GM21390 (cell line): ENCODE results near the gene ADAMTS16.

ENCODE experiments used
- ATAC-seq: cut with Tn5 transposase; IDR thresholded peaks from one replicate; pipeline ENCODE4 v1.9.1; 2021; ENCODE audit not compliant: unreplicated experiment

The ADAMTS16 gene

DNA sequence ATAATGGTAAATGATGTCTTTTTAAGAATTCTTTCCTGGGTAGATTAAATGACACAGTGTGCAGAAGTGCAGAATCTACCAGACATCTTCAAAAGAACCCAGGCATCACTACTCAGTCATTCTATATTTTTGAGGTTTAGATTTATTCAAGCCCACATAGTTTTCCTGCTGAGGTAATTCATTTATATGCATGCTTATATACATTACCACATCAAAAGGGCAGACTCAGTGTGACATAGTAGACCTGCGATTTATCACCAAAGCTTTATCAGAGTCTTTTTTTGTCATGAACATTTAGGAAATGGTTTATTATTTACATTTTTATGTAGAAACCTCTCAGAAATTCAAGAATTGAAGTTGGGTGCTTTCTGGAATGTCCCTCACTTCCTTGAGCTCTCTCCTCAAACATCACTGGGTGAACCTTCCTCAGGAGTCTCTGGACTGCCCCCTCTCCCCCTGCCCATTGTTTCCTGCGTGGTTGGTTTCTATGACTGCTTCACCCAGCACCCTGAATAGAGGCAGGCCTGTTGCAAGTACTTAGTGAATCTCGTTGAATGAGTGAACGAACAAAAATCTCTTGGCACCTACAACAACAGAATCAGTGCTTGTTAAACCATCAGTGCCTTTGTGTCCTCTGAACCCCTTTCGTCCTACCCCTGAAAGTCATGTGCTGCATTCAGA lies 42.5 kb downstream of the ADAMTS16 start:
- ATAC-seq, result no peak

DNA sequence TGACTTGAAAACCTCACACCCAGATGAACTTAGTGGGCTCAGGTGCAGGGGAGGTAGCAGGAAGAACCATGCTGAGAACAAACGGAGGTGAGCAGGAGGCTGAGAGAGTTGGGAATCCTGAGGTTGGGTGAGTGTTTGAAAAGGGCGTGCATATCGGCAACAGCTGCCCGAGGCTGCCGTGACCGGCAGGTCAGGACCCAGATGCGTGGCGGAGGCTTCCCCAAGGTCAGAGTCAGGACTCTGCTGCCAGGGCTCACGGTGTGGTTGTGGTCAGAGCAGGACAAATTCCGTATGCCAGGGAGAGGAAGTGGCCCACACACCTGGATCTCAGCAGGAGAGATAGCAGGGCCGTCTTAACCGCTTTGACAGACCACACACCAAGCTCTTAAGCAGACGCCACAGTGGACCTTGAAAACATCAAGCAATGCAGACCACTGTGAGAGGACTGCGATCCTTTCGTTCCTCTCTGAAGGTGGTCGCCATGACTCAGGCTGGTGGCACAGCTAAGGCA lies 43.1 kb downstream of the ADAMTS16 start:
- no peak for ATAC-seq

DNA sequence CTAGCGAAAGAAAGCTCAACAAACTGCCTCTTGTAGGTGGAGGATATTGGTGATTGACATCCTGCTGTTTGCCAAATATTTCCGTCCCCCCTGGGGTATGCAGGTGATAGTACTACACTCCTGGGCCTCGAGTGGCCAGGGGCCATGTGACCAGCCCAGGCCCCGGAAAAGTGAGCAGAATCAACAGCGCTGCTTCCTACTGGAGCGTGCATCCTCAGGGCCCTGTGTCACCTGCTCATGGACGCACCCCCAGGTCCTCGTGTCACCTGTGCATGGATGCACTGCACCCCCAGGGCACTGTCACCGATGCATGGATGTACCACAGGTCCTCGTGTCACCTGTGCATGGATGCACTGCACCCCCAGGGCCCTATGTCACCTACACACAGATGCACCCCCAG lies 43.8 kb downstream of the ADAMTS16 start:
- no peak for ATAC-seq

DNA sequence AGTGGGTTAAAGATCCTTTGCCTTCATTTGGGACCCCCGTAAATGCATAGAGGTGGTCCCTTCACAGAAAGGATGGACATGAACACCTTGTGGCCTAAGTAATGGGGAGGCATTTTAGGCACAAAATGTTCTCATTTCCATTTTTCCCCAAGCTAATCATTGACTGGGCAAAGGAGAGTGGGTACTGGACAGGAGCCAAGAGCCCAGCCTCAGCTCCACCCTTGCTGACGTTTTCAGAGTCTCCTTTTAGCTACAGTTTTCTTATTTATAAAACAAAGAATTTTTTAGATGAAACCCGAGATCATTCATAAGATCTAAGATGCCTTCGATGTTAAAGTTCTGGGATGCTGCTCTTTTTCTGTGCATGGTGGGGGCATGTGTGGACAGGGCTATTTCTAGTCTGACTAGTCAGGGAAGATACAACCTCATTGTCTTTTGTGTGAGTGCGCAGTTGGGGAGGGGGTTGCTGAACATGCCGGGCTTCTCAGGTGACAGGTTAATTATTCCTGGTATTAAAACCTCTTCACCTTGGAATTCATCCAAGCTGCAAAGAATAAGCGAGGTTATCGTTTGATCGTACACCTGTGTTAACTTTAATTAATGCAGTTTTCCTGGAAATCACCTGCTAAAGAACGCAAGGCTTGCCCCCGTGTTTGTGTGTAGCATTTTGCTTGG lies 48.4 kb downstream of the ADAMTS16 start:
- no peak for ATAC-seq

DNA sequence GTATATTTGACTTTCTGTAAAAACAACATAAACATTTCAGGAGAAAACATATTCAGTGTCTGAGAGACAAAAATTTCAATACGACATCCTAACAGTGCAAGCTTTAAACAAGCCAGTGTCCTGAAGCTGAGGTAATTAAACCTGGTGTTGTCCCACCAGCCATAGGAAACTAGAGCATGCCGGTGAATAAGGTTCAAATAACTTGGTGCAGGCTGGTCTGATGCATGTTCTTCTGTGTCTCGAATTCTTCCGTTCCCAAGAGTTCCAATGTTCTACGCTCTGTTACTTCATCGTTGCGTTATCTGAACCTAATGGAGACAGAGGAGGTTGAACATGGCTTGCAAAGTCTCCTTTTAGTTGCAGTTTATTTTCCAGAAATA lies 48.9 kb downstream of the ADAMTS16 start:
- ATAC-seq, result no peak

DNA sequence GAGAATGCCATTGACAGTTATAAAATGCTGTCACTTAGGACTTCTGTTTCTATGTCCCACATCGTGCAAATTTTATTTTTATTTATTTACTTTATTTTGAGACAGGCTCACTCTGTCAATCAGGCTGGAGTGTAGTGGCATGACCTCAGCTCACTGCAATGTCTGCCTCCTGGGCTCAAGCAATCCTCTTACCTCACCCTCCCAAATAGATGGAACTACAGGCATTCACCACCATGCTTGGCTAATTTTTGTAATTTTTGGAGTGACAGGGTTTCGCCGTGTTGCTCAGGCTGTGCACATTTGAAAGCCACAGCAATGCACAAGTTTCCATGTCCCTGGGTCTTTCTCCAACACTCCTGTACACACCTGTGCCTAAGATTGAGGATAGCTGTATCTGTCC lies 51.8 kb downstream of the ADAMTS16 start:
- no peak for ATAC-seq

DNA sequence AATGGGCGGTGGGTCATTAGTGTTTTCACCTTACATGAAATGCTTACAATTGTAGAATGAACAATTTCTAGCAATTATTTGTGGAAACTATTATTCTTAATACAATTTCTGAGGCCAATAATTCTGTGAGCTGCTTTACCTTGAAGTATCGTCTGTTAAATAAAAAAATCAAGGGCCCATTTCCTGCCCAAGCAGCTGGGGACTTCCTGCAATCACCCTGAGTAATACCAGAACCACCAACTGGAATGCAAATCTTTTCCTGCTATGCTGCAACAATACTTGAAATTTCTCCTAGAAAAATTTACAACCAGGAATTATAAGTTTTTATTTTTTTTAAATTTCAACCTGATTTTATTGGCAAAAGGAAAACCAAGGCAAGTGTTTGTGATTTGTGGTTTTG lies 52.6 kb downstream of the ADAMTS16 start:
- ATAC-seq, result no peak

DNA sequence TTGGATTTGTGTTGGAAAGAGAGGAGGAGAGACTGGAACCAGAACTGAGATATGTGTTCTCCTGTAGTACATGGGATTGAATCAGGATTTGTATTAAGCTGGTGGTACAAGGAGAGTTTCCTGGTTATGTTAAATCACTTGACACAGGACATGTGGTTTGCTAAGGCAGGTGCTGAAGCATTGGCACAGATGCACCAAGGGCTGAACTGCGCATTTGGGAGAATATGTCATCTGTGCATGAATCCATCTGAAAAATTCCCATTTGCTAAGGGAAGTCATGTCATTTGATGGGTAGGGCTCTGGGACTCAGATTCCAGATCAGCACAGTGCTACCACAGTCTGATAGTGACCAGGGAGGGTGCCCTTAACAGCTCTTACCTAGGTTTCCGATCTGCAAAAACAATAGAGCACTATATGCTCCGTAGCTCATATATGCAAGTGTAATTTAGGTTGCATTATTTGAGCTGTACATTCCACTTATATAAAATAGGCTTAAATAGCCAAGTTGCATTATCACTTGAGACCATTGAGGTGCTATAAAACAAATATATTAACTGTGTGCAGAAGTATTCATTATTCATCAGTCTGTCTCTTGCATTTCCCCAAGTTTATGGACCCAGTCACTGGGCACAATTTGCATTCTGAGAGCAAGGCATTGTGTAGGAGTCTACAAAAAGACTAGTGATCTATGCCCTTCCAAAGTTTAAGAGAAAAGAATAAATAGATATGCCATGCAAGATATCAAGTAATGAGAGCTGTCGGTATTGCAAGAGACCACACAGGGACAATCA lies 55.2 kb downstream of the ADAMTS16 start:
- ATAC-seq, result no peak

DNA sequence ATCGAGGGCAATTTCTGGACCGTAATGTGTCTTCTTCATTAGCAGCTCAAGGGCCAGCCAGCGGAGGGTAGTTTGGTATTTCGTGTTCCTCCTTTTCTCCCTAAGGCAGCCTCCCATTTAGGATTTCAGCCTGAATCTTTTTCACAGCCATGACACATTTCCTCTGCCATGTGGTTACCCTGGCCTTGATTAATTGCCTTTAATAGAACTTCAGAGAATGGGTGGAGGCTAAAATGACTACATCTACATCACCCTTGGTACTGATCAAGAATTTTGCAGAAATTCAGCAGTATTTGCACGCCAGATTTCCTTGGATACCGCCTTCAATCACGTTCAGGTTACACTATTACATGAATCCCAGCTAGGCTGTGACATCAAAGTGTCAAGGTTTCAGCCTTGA lies 58.0 kb downstream of the ADAMTS16 start:
- no peak for ATAC-seq

DNA sequence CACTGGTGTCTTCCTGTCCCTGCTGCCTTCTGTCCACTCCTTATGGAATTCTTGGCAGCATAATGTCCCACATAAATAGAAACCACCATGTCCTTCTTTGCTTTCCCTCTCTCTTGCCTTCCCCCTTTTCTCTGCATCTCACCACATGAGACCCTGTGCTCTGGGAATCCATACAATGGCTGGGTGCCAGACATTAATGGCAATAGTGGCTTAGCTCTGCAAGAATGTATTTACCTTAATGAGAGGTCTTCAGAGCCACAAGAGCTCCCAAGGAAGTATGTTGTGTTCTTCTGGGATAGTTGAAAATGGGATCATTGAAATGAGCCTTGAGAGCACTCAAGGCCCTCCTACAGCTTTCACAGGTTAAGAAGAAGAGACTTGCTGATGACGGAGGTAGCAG lies 58.7 kb downstream of the ADAMTS16 start:
- ATAC-seq, result no peak

DNA sequence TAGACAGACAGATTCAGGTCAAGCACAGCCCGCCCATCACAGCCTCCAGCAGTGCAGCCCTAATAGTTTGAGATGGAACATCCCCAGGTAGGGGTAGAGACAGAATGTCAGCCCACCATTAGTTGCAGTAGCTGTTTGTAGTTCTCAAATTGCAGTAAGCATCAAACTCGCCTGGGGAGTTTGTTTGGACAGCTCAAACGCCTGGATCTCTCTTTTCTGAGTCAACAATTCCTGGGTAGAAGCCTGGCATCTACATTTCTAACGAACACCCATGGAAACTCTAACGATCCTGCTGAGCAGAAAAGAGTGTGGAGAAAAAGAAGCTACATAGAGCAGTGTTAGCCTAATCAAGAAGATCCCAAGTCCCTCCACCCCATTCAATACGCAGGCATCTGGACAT lies 59.4 kb downstream of the ADAMTS16 start:
- ATAC-seq, result no peak

DNA sequence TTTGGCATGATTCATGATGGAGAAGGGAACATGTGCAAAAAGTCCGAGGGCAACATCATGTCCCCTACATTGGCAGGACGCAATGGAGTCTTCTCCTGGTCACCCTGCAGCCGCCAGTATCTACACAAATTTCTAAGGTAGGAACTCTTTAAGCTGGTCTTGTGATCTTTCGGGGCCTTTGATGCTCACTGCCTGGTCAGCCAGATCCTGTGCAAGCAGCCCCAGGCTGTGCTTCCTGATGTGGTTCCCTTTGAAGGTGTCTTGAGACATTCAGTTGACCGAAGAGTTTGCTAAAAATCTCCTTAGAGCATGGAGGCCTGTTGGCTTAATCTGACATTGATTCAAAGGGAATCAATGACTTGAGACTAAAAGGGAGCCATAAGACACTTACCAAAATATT lies 60.0 kb downstream of the ADAMTS16 start:
- no peak for ATAC-seq

DNA sequence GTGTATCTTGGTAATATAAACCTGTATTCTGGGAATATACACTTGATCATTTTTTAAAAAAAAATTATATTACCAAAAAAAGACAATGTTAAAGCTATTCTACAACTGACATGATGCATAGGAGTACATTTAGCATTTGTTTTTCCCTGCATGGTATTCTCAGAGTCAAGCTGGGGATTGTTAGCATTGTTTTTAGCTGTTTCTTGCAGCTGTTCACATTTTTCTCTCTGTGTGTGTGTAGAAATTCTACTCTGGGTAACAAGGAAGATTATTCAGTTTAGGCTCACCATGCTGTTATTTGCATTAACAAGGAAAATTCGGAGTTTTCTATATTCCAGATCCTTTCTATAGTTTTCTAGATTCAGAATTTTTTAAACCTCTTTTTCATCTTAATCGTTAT lies 62.2 kb downstream of the ADAMTS16 start:
- ATAC-seq, result no peak

DNA sequence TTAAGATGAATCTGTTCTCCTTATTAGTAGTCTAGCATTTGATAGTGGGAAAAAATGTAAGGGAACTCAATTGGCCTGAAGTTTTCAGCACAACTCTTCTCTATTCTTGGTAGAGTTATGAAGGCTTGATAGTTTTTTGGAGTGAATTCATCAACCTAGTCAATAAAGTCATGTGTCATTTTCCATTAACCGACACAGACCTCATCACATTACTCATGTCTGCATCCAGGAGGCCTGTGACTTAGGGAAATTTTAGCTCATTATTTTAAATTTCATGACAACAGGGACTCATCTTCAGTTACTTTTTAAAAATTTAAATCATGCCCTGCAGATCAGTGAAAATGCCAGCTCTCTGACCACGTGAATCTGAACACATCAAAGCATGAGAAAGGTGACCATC lies 63.3 kb downstream of the ADAMTS16 start:
- no peak for ATAC-seq

DNA sequence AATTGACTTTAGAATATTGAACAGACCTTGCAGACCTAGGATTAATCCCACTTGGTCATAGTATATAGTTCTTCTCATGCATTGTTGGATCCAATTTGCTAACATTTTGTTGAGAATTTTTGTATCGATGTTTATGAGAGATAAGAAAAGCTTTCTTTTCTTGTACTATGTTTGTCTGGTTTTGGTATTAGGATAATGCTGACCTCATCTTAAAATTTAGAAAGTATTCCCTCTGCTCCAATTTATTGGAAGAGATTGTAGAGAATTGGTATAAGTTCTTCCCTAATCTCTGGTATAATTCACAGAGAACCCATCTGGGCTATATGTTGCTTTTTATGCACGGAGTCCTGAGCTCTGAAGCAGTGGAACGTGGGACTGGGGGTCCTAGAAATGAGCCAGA lies 67.7 kb downstream of the ADAMTS16 start:
- no peak for ATAC-seq

DNA sequence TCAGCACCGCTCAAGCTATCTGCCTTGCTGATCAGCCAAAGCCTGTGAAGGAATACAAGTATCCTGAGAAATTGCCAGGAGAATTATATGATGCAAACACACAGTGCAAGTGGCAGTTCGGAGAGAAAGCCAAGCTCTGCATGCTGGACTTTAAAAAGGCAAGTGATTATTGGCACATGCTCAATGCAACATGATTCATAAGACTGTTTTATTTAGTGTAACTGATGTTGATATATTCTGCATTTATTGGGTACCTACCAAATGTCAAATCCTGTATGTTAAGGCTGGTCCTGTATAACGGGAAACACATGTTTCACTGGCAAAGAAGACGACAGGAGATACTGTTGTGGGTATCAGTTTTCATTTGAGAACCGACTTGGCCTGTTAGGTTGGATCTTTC lies 69.0 kb downstream of the ADAMTS16 start:
- no peak for ATAC-seq

DNA sequence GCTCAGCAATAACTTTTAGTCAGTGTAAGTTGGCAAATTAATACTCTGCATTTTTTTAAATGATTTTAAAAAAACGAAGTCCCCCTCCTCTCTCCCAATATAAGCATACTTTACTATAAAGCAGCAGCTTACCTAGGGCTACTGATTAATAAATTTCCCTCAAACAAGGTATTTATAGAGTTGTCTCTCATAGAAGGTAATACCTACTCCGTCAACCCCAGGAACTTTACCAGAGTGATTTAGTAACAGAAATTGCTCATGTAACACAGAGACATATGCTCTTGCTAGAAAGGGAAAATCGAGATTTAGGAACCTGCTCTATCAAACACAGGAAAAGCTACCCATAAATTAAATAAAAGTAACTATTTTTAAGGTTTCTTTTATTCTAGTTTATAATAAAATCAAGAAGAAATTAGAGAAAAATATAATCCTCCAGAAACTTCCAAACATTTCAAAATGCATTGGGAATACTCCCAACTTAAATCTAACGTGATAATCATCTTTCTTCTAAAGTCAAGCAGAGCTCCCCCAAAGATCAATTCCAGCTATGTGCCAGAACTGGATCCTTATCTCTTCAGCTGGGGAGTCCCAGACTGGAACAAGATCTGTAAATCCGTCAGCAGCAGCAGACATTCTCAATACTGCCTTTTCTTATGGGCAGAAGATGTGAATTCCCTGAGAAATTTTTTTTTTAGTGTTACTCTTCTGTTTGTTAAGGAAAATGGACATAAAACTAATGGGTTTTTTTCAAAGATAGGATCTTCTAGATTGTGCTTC lies 69.6 kb downstream of the ADAMTS16 start:
- ATAC-seq, result no peak

DNA sequence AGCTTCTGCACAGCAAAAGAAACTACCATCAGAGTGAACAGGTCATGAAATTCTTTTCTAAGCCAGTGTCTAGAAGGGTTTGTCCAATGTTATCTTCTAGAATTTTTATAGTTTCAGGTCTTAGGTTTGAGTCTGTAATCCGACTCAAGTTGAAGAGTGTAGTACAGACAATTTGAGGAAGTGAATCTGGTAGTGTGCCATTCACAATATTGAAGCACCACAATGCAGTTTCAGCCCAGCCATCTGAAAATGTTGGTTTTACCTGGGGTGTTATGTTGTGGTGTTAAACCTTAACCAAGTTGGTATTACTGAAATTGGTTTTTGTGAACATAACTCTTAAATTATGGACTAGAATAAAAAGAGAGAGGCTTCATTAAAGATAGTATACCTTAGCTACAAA lies 77.2 kb downstream of the ADAMTS16 start:
- ATAC-seq, result peak; percentile 90

DNA sequence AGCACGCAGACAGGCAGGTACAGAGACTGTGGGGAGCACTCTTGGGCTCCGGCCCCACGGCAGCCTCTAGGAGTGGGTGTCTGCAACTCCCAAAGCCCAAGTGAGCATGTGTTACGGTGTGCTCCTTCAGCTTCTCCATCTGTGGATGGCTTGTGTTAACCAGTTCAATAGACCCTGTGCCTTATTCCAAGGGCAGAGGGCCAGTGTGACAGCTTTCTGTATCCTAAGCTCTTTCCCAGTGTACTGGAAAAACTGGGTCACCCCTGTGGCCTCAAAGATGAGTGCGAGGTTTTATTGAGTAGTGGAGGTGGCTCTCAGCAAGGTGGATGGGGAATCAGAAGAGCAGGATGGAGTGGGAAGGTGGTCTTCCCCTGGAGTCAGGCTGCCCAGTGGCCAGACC lies 78.3 kb downstream of the ADAMTS16 start:
- no peak for ATAC-seq

DNA sequence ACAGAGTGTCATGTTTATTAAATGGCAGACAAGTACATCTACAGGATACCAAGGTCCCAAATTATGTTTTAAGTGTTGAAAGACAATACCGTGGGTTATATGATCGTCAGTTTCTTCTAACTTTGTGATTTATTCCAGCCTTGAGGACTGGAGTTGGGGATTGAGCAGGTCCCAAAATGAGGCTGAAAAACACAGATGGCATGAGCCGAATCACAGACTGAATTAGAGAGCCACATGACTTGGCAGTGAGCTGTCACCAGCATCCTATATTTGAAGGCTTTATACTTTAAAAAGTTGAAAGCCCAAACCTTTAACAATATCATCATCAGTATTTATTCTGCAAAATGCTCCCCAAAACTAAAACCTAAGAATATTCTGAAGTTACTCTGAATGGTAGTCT lies 79.4 kb downstream of the ADAMTS16 start:
- no peak for ATAC-seq

DNA sequence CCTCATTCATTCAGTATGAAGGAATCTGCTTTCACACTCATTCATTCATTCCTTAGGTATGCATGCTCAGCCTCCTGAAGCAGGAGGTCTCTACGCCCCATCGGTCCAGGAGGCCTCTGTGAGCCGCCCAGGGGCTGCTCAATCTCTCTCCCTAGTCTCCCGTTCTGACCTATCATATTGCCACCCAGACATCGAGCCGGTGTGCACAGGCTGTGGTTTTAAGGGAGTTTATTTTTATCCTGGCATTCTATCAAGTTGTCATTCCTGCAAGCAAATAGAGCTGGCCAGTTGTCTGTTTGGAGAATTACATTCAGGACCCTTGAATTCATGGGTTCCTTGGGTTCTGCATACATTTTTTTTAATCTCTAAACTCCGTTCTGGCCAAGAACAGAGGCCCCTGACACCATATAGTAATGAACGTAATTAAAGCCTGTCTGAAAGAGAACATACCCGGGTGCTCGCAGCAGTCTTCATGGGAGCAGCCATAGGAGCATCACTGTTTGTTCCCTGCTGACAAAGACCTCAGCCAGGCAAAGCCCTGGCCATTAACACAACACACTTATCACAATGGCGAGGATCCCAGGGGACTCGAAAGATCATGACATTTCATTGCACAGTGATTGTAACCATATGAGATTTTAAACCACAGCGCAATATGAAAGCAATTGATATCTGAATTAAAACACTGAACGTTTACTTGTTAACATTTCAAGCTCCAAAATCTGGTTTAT lies 80.9 kb downstream of the ADAMTS16 start:
- no peak for ATAC-seq
